CD14-positive monocyte (primary cell): ENCODE measurements around the gene BMAL2. TPM values are rescaled to one million over a fixed set of nuclear protein-coding genes. Genes with fewer than 3 reads are reported as not detected.

Experiments
- DNase-seq, 3 donors: peaks; one replicate each; pipeline ENCODE4 v3.0.0-alpha.2; 2011 to 2022
- H2AFZ ChIP-seq: 2 replicates; pipeline ENCODE4 v1.6.0; 2012; ENCODE audit warnings: mild to moderate bottlenecking, low read depth, low read length, inconsistent platforms; ENCODE audit not compliant: insufficient read depth, poor library complexity, severe bottlenecking
- H3K27ac ChIP-seq, 2 donors: 1 replicate in 1 of 2; 2 replicates in 1 of 2; pipeline ENCODE4 v1.5.1; 2012 to 2013; ENCODE audit warnings: low read length in 2 of 2, control low read depth in 1 of 2, inconsistent platforms in 1 of 2, low read depth in 1 of 2, mild to moderate bottlenecking in 1 of 2
- H3K27me3 ChIP-seq, 2 donors: one replicate each; pipeline versions ENCODE4 v1.6.0 to v1.6.1; 2011 to 2013; ENCODE audit warnings: low read length in 2 of 2; ENCODE audit not compliant: control insufficient read depth in 2 of 2, insufficient read depth in 2 of 2
- H3K36me3 ChIP-seq, 2 donors: replicated peaks in 1 of 2; 1 replicate in 1 of 2; 2 replicates in 1 of 2; pipeline versions ENCODE4 v1.5.1 to v1.6.1; 2012 to 2013; ENCODE audit warnings: low read length in 2 of 2, control low read depth in 1 of 2, inconsistent platforms in 1 of 2, mild to moderate bottlenecking in 1 of 2; ENCODE audit not compliant: insufficient read depth in 2 of 2, control insufficient read depth in 1 of 2
- H3K4me1 ChIP-seq, 2 donors: 1 replicate in 1 of 2; 2 replicates in 1 of 2; pipeline versions ENCODE4 v1.5.1 to v1.6.1; 2012 to 2013; ENCODE audit warnings: low read length in 2 of 2, control low read depth in 1 of 2, inconsistent platforms in 1 of 2, mild to moderate bottlenecking in 1 of 2, moderate library complexity in 1 of 2; ENCODE audit not compliant: insufficient read depth in 2 of 2, control insufficient read depth in 1 of 2
- H3K4me2 ChIP-seq: replicated peaks from 2 replicates; pipeline ENCODE3; 2012; ENCODE audit warnings: low read length, moderate library complexity, mild to moderate bottlenecking; ENCODE audit not compliant: poor library complexity, severe bottlenecking; ENCODE audit errors: extremely low read depth
- H3K4me3 ChIP-seq, 3 experiments: fragments of 200-600 bp in 1 of 3; sonication (generic) in 1 of 3; replicated peaks in 1 of 3; 1 replicate in 2 of 3; 2 replicates in 1 of 3; pipeline ENCODE4 v1.5.1; 2011 to 2013; ENCODE audit warnings: low read length in 3 of 3, mild to moderate bottlenecking in 3 of 3, control low read depth in 2 of 3, low read depth in 2 of 3, inconsistent platforms in 1 of 3, moderate library complexity in 1 of 3
- H3K79me2 ChIP-seq: 2 replicates; pipeline ENCODE4 v1.6.0; 2012; ENCODE audit warnings: mild to moderate bottlenecking, control low read depth, inconsistent platforms, low read length, moderate library complexity; ENCODE audit not compliant: insufficient read depth
- H3K9ac ChIP-seq: 2 replicates; pipeline ENCODE4 v1.6.0; 2017; ENCODE audit warnings: low read length, mild to moderate bottlenecking; ENCODE audit not compliant: insufficient read depth, poor library complexity, severe bottlenecking
- H3K9me3 ChIP-seq, 2 donors: replicated peaks in 1 of 2; 1 replicate in 1 of 2; 2 replicates in 1 of 2; pipeline versions ENCODE4 v1.5.1 to v1.6.1; 2012 to 2013; ENCODE audit warnings: low read length in 2 of 2, control low read depth in 1 of 2; ENCODE audit not compliant: control insufficient read depth in 1 of 2, insufficient read depth in 1 of 2
- H4K20me1 ChIP-seq: 2 replicates; pipeline ENCODE4 v1.6.0; 2012; ENCODE audit warnings: mild to moderate bottlenecking, low read length, control low read depth, moderate library complexity; ENCODE audit not compliant: insufficient read depth
- H3K27ac Mint-ChIP-seq, 7 donors: one replicate each; pipeline ENCODE4 v1.8.0; 2020; ENCODE audit warnings: mild to moderate bottlenecking in 7 of 7, mixed read lengths in 7 of 7, moderate library complexity in 6 of 7, inconsistent platforms in 2 of 7
- H3K27me3 Mint-ChIP-seq, 3 donors: one replicate each; pipeline ENCODE4 v1.8.0; 2021 to 2022; ENCODE audit warnings: low read depth in 3 of 3, mild to moderate bottlenecking in 3 of 3, mixed read lengths in 3 of 3, moderate library complexity in 3 of 3, inconsistent platforms in 1 of 3
- H3K36me3 Mint-ChIP-seq, 2 donors: one replicate each; pipeline ENCODE4 v1.8.0; 2020; ENCODE audit warnings: mixed read lengths in 2 of 2, inconsistent platforms in 1 of 2, mild to moderate bottlenecking in 1 of 2
- H3K4me1 Mint-ChIP-seq: one replicate; pipeline ENCODE4 v1.8.0; 2020; ENCODE audit warnings: mild to moderate bottlenecking, mixed read lengths
- H3K4me3 Mint-ChIP-seq, 2 donors: one replicate each; pipeline ENCODE4 v1.8.0; 2020; ENCODE audit warnings: mild to moderate bottlenecking in 2 of 2, mixed read lengths in 2 of 2, moderate library complexity in 1 of 2
- H3K9me3 Mint-ChIP-seq, 7 donors: one replicate each; pipeline ENCODE4 v1.8.0; 2020 to 2022; ENCODE audit warnings: mixed read lengths in 7 of 7, mild to moderate bottlenecking in 6 of 7, moderate library complexity in 6 of 7, inconsistent platforms in 2 of 7
- WGBS: methylation state at CpG from one replicate; pipeline ENCODE4 v1.1.5; 2013; ENCODE audit warnings: missing lambda C conversion rate; ENCODE audit not compliant: insufficient coverage; 5-methylcytosine and 5-hydroxymethylcytosine counted together
- intact Hi-C, 2 donors: fragments of 100-400 bp; cut with micrococcal nuclease; formaldehyde crosslinking; loops; one replicate each; pipeline versions ENCODE4 v1.15.0 to v1.15.1; 2023
- polyA plus RNA-seq, 3 donors: library from polyadenylated mRNA; depleted of rRNA in 1 of 3; unstranded in 2 of 3; stranded (reverse) in 1 of 3; fragments of 300-500 nt in 2 of 3; fragments of >200 nt in 1 of 3; fragmentation: Illumina TruSeq in 2 of 3; gene quantifications; 1 replicate in 2 of 3; 2 replicates in 1 of 3; pipeline ENCODE4 v1.2.3, GENCODE V29; 2012 to 2021
- TF ChIP-seq, protein P1 (sequence below): fragments of 200-600 bp; IDR thresholded peaks from one replicate; pipeline ENCODE4 v1.8.0; 2022; ENCODE audit warnings: antibody characterized with exemption, mild to moderate bottlenecking

BMAL2 gene
- polyA plus RNA-seq, 3 donors: 0.55 to 2.1 (median 1.8) TPM

DNA sequence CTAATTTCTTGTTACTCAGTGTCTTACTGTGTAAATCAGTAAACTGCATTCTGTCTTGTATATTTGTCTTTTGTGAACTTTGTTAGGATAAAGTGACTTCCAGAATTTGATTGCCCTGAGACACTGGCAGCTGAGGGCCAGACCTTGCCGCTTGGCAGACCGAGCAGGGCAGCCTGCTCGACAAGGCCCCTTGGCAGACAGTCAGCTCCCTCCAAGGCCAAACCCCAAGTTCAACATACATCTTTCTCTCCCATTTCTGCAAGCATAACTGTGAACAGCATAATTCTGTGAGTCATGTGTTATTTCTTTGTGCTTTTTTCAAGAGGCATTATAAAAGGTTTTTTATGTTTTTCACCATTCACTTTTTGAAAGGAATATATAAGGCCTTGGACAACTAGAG, 39.2 kb upstream of the BMAL2 start:
- WGBS: no CpG with 5 or more reads among the region's 3 CpGs
- TF ChIP-seq, protein P1, sequence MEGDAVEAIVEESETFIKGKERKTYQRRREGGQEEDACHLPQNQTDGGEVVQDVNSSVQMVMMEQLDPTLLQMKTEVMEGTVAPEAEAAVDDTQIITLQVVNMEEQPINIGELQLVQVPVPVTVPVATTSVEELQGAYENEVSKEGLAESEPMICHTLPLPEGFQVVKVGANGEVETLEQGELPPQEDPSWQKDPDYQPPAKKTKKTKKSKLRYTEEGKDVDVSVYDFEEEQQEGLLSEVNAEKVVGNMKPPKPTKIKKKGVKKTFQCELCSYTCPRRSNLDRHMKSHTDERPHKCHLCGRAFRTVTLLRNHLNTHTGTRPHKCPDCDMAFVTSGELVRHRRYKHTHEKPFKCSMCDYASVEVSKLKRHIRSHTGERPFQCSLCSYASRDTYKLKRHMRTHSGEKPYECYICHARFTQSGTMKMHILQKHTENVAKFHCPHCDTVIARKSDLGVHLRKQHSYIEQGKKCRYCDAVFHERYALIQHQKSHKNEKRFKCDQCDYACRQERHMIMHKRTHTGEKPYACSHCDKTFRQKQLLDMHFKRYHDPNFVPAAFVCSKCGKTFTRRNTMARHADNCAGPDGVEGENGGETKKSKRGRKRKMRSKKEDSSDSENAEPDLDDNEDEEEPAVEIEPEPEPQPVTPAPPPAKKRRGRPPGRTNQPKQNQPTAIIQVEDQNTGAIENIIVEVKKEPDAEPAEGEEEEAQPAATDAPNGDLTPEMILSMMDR: no peak

DNA sequence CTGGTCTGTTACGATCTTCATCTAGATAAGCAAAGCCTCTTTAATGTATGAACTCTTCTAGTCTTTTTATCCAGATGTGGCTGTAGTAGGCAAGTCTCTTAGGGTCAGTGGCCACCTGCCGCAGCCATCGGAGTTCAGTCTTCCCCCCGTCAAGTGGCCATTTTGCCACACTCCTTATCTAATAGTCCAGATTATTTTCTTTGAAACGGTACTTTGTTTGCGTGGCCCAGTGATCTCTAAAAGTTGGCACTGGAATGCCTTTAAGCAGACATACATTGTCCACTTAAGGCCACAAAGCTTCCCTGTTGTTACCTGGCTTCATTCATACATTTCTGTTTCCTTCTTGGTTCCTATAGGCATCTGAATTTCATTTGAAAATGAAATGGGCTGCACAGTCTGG, 36.0 kb upstream of the BMAL2 start:
- DNase-seq: no peak
- Mint-ChIP-seq H3K27ac (peak overlapping the region in 1 of 7 donors; percentile 67), H3K4me1 (no peaks in the 10 kb centered on the region), H3K9me3 (no peaks in the 10 kb centered on the region), H3K4me3 (no peak overlapping the region), H3K36me3 (peaks cover 54 to 56% of the 10 kb centered on the region in 2 donors), H3K27me3 (peaks cover 0 to 2% (median 0%) of the 10 kb centered on the region in 3 donors)
- Histone ChIP-seq H3K4me1 (no peaks in the 10 kb centered on the region), H4K20me1 (peaks cover 65% of the 10 kb centered on the region), H3K36me3 (peaks cover 33 to 57% of the 10 kb centered on the region in 2 donors), H3K27me3 (no peaks in the 10 kb centered on the region), H3K4me3 (no peak overlapping the region), H3K9me3 (no peaks in the 10 kb centered on the region), H3K9ac (no peak overlapping the region), H3K79me2 (peaks cover 13% of the 10 kb centered on the region), H3K27ac (no peak overlapping the region), H2AFZ (no peak overlapping the region), H3K4me2 (no peak overlapping the region)
- TF ChIP-seq, protein P1: no peak
- 84% methylated on average over 5 of the region's 6 CpGs for WGBS
- intact Hi-C loops: no loop called here

More for the DNA sequence above, 39.2 kb upstream of the BMAL2 start:
- peaks cover 8 to 28% of the 10 kb centered on the region in 2 donors for H3K36me3 ChIP-seq
- H3K9me3 ChIP-seq: no peaks in the 10 kb centered on the region
- H3K27me3 Mint-ChIP-seq: peaks cover 0 to 2% (median 0%) of the 10 kb centered on the region in 3 donors
- peaks cover 22% of the 10 kb centered on the region for H3K79me2 ChIP-seq
- no peak overlapping the region for H3K9ac ChIP-seq
- peak overlapping the region in 1 of 7 donors; percentile 64 for H3K27ac Mint-ChIP-seq
- H4K20me1 ChIP-seq: peaks cover 96% of the 10 kb centered on the region
- H3K4me1 ChIP-seq: no peaks in the 10 kb centered on the region
- no peak for DNase-seq
- no peak overlapping the region for H3K4me2 ChIP-seq
- no peak overlapping the region for H3K4me3 Mint-ChIP-seq
- peaks cover 2% of the 10 kb centered on the region for H3K4me1 Mint-ChIP-seq
- no peak overlapping the region for H3K27ac ChIP-seq
- H2AFZ ChIP-seq: no peak overlapping the region
- peaks cover 35 to 43% of the 10 kb centered on the region in 2 donors for H3K36me3 Mint-ChIP-seq
- no peaks in the 10 kb centered on the region for H3K27me3 ChIP-seq
- H3K9me3 Mint-ChIP-seq: no peaks in the 10 kb centered on the region
- H3K4me3 ChIP-seq: no peak overlapping the region
- intact Hi-C loops: no loop called here
